ENCODE measurements around the gene PKIG.

DNA sequence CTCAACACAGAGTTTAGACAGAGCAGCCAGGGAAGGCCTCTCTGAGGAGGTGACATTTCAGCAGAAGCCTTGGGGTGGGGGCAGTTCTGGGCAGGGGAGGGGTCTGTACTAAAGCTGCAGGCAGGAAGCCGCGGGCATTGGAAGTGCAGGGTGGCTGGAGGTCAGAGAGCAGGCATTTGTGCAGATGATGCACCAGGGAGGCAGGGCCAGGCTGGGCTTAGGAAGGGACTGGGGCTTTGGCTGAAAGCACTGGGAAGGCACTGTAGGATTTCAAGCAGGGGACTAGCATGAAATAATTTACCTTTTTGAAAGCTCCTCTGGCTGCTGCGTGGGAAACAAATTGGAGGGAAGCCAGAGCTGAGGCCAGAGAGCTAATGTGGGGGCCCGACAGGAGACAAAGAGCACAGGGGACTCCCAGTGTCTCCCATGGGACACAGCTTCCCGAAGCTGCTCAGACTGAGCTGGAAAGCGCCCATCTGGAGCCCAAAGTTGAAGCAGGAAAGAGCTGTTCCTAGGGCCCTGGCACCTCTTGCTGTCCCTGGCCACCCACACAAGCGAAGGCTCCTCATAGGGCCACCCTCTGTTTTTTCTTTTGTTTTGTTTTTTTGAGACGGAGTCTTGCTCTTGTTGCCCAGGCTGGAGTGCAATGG lies 49.8 kb downstream of the PKIG start:
- TF ChIP-seq ARNT (IDR thresholded peaks at IDR 0.05): no peak
- TF ChIP-seq SP1 (IDR thresholded peaks at IDR 0.05): no peak
- TF ChIP-seq ZNF384 (IDR thresholded peaks at IDR 0.05): no peak
- no peak for TF ChIP-seq FOXK2 (IDR thresholded peaks at IDR 0.05)
- TF ChIP-seq SUZ12 (IDR thresholded peaks at IDR 0.05): no peak
- TF ChIP-seq ELF4 (IDR thresholded peaks at IDR 0.05): no peak
- no peak for TF ChIP-seq FOXA1 (IDR thresholded peaks at IDR 0.05)
- TF ChIP-seq LEF1 (IDR thresholded peaks at IDR 0.05; ENCODE audit: borderline replicate concordance): no peak
- no peak for TF ChIP-seq CTBP1 (IDR thresholded peaks at IDR 0.05; ENCODE audit: borderline replicate concordance)
- no peak for TF ChIP-seq L3MBTL2 (conservative IDR thresholded peaks at IDR 0.05)
- TF ChIP-seq, protein P1, sequence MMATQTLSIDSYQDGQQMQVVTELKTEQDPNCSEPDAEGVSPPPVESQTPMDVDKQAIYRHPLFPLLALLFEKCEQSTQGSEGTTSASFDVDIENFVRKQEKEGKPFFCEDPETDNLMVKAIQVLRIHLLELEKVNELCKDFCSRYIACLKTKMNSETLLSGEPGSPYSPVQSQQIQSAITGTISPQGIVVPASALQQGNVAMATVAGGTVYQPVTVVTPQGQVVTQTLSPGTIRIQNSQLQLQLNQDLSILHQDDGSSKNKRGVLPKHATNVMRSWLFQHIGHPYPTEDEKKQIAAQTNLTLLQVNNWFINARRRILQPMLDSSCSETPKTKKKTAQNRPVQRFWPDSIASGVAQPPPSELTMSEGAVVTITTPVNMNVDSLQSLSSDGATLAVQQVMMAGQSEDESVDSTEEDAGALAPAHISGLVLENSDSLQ (IDR thresholded peaks at IDR 0.05): no peak
- TF ChIP-seq FOXM1 (IDR thresholded peaks at IDR 0.05; ENCODE audit: borderline replicate concordance): no peak
- TF ChIP-seq HDGF (IDR thresholded peaks at IDR 0.05; ENCODE audit: borderline replicate concordance): no peak
- TF ChIP-seq BHLHE40 (IDR thresholded peaks at IDR 0.05; ENCODE audit: borderline replicate concordance): no peak

Measured in HEK293T (cell line).